Adipocyte (in vitro differentiated cells): ENCODE results near the gene INHBC.

ENCODE experiments used
- DNase-seq: peaks from one replicate; pipeline ENCODE4 v3.0.0-alpha.2; 2015; ENCODE audit warnings: low read depth
- H3K27me3 ChIP-seq: replicated peaks from 2 replicates; pipeline ENCODE4 v1.7.0; 2013; ENCODE audit warnings: mild to moderate bottlenecking, low read length, moderate library complexity; ENCODE audit not compliant: control insufficient read depth, insufficient read depth
- H3K36me3 ChIP-seq: 2 replicates; pipeline ENCODE4 v1.7.0; 2013; ENCODE audit warnings: low read length, mild to moderate bottlenecking, moderate library complexity; ENCODE audit not compliant: control insufficient read depth, insufficient read depth, severe bottlenecking
- H3K4me1 ChIP-seq: 2 replicates; pipeline ENCODE4 v1.7.0; 2013; ENCODE audit warnings: mild to moderate bottlenecking, low read length, moderate library complexity; ENCODE audit not compliant: control insufficient read depth, insufficient read depth
- H3K4me3 ChIP-seq: 2 replicates; pipeline ENCODE4 v1.7.0; 2013; ENCODE audit warnings: mild to moderate bottlenecking, low read length, moderate library complexity
- H3K9ac ChIP-seq: 2 replicates; pipeline ENCODE4 v1.7.0; 2013; ENCODE audit warnings: mild to moderate bottlenecking, low read length, moderate library complexity
- H3K9me3 ChIP-seq: 2 replicates; pipeline ENCODE4 v1.7.0; 2013; ENCODE audit warnings: mild to moderate bottlenecking, low read length, moderate library complexity; ENCODE audit not compliant: control insufficient read depth

Gene INHBC

GRCh38 chr12:57462912-57463253, 28.3 kb downstream of the INHBC start:
- H3K27me3 ChIP-seq: peaks cover 46% of the 10 kb centered on the region
- H3K9me3 ChIP-seq: peaks cover 2% of the 10 kb centered on the region
- H3K9ac ChIP-seq: no peak overlapping the region
- H3K36me3 ChIP-seq: no peaks in the 10 kb centered on the region
- H3K4me1 ChIP-seq: peaks cover 14% of the 10 kb centered on the region
- H3K4me3 ChIP-seq: no peak overlapping the region
- DNase-seq: no peak

- H3K36me3 ChIP-seq: no peaks in the 10 kb centered on the region
- peaks cover 10% of the 10 kb centered on the region for H3K4me1 ChIP-seq
- H3K9me3 ChIP-seq: peaks cover 2% of the 10 kb centered on the region
- H3K9ac ChIP-seq: no peak overlapping the region
- DNase-seq: no peak
- peaks cover 55% of the 10 kb centered on the region for H3K27me3 ChIP-seq
- no peak overlapping the region for H3K4me3 ChIP-seq
These were observed 30.0 kb downstream of the INHBC start for GRCh38 chr12:57464569-57464968.

GRCh38 chr12:57465030-57465746, 30.6 kb downstream of the INHBC start:
- H3K36me3 ChIP-seq: no peaks in the 10 kb centered on the region
- peaks cover 10% of the 10 kb centered on the region for H3K4me1 ChIP-seq
- H3K27me3 ChIP-seq: peaks cover 61% of the 10 kb centered on the region
- peaks cover 2% of the 10 kb centered on the region for H3K9me3 ChIP-seq
- no peak overlapping the region for H3K9ac ChIP-seq
- H3K4me3 ChIP-seq: no peak overlapping the region
- no peak for DNase-seq

- Histone ChIP-seq H3K36me3 (no peaks in the 10 kb centered on the region), H3K4me3 (no peak overlapping the region), H3K9me3 (peaks cover 2% of the 10 kb centered on the region), H3K27me3 (peaks cover 64% of the 10 kb centered on the region), H3K9ac (no peak overlapping the region), H3K4me1 (peaks cover 10% of the 10 kb centered on the region)
- DNase-seq: no peak
These were observed 31.3 kb downstream of the INHBC start for GRCh38 chr12:57465747-57466505.

GRCh38 chr12:57467212-57467874, 32.8 kb downstream of the INHBC start:
- peaks cover 72% of the 10 kb centered on the region for H3K27me3 ChIP-seq
- H3K4me1 ChIP-seq: peaks cover 3% of the 10 kb centered on the region
- H3K9ac ChIP-seq: no peak overlapping the region
- peaks cover 2% of the 10 kb centered on the region for H3K9me3 ChIP-seq
- H3K36me3 ChIP-seq: no peaks in the 10 kb centered on the region
- no peak for DNase-seq
- H3K4me3 ChIP-seq: no peak overlapping the region

GRCh38 chr12:57467915-57468314, 33.3 kb downstream of the INHBC start:
- H3K9ac ChIP-seq: no peak overlapping the region
- DNase-seq: no peak
- peaks cover 77% of the 10 kb centered on the region for H3K27me3 ChIP-seq
- no peaks in the 10 kb centered on the region for H3K36me3 ChIP-seq
- H3K4me3 ChIP-seq: no peak overlapping the region
- peaks cover 2% of the 10 kb centered on the region for H3K9me3 ChIP-seq
- no peaks in the 10 kb centered on the region for H3K4me1 ChIP-seq

- peaks cover 84% of the 10 kb centered on the region for H3K27me3 ChIP-seq
- no peak for DNase-seq
These were observed 34.9 kb downstream of the INHBC start for GRCh38 chr12:57469296-57470164.

GRCh38 chr12:57470286-57470969, 35.8 kb downstream of the INHBC start:
- no peak overlapping the region for H3K9ac ChIP-seq
- H3K27me3 ChIP-seq: peaks cover 84% of the 10 kb centered on the region
- H3K9me3 ChIP-seq: peaks cover 2% of the 10 kb centered on the region
- DNase-seq: no peak
- H3K4me3 ChIP-seq: no peak overlapping the region
- no peaks in the 10 kb centered on the region for H3K36me3 ChIP-seq
- H3K4me1 ChIP-seq: peaks cover 3% of the 10 kb centered on the region

More at GRCh38 chr12:57469296-57470164, 34.9 kb downstream of the INHBC start:
- H3K9ac ChIP-seq: no peak overlapping the region
- no peaks in the 10 kb centered on the region for H3K4me1 ChIP-seq
- H3K36me3 ChIP-seq: no peaks in the 10 kb centered on the region
- peaks cover 2% of the 10 kb centered on the region for H3K9me3 ChIP-seq
- no peak overlapping the region for H3K4me3 ChIP-seq

GRCh38 chr12:57470970-57471656, 36.5 kb downstream of the INHBC start:
- Histone ChIP-seq H3K9me3 (no peaks in the 10 kb centered on the region), H3K4me1 (peaks cover 10% of the 10 kb centered on the region), H3K9ac (no peak overlapping the region), H3K27me3 (peaks cover 84% of the 10 kb centered on the region), H3K4me3 (no peak overlapping the region), H3K36me3 (no peaks in the 10 kb centered on the region)
- no peak for DNase-seq

- no peaks in the 10 kb centered on the region for H3K9me3 ChIP-seq
- no peak for DNase-seq
- H3K9ac ChIP-seq: no peak overlapping the region
- no peaks in the 10 kb centered on the region for H3K36me3 ChIP-seq
- peaks cover 10% of the 10 kb centered on the region for H3K4me1 ChIP-seq
- no peak overlapping the region for H3K4me3 ChIP-seq
- H3K27me3 ChIP-seq: peaks cover 87% of the 10 kb centered on the region
These were observed 37.1 kb downstream of the INHBC start for GRCh38 chr12:57471661-57472060.
